A673 (cell line): Measurements from ENCODE around the gene NOS1AP. TPM values are rescaled to one million over a fixed set of nuclear protein-coding genes. Genes with fewer than 3 reads are reported as not detected.

Experiments used
- BruUV-seq: library from RNA; stranded (reverse); fragments of 400-500 nt; replicated peaks from 2 replicates; lab custom pipeline; 2021; lab: Mats Ljungman, UMichigan
- CTCF ChIA-PET: fragments of 300-600 bp; sonication (Branson Sonifier 250); formaldehyde crosslinking; loops from one replicate; lab custom pipeline; 2022; ENCODE audit warnings: antibody characterized with exemption; lab: Charles Lee
- POLR2A ChIA-PET: fragments of 300-600 bp; sonication (Branson Sonifier 250); formaldehyde crosslinking; loops from one replicate; lab custom pipeline; 2022; ENCODE audit warnings: antibody characterized with exemption; ENCODE audit not compliant: low non-redundant PET; lab: Charles Lee
- DNase-seq: peaks from one replicate; pipeline ENCODE4 v3.0.0-alpha.2; 2015; ENCODE audit warnings: low spot score
- H3K27ac ChIP-seq: fragments of 200-600 bp; sonication (generic); 2 replicates; pipeline ENCODE4 v1.5.1; 2016; ENCODE audit warnings: mixed run types, low read depth, mild to moderate bottlenecking, mixed read lengths, antibody characterized with exemption, low read length; ENCODE audit not compliant: poor library complexity, severe bottlenecking
- H3K27me3 ChIP-seq: fragments of 200-600 bp; sonication (generic); replicated peaks from 2 replicates; pipeline ENCODE4 v1.6.1; 2017; ENCODE audit warnings: mixed run types, low read depth, mild to moderate bottlenecking, mixed read lengths, antibody characterized with exemption, low read length; ENCODE audit not compliant: insufficient read depth, poor library complexity
- H3K36me3 ChIP-seq: fragments of 200-600 bp; sonication (generic); 2 replicates; pipeline ENCODE4 v1.6.1; 2016; ENCODE audit warnings: mixed run types, mild to moderate bottlenecking, mixed read lengths, antibody characterized with exemption, low read length; ENCODE audit not compliant: insufficient read depth, poor library complexity, severe bottlenecking
- H3K4me1 ChIP-seq: fragments of 200-600 bp; sonication (generic); 2 replicates; pipeline ENCODE4 v1.6.1; 2017; ENCODE audit warnings: mixed run types, mild to moderate bottlenecking, mixed read lengths, antibody characterized with exemption, low read length; ENCODE audit not compliant: insufficient read depth, poor library complexity, severe bottlenecking
- H3K4me3 ChIP-seq: fragments of 200-600 bp; sonication (generic); 2 replicates; pipeline ENCODE4 v1.5.1; 2016; ENCODE audit warnings: low read depth, mixed run types, mild to moderate bottlenecking, mixed read lengths, low read length; ENCODE audit not compliant: poor library complexity, severe bottlenecking
- H3K9me3 ChIP-seq: fragments of 200-600 bp; sonication (generic); 2 replicates; pipeline ENCODE4 v1.6.1; 2016; ENCODE audit warnings: mixed run types, low read depth, mild to moderate bottlenecking, mixed read lengths, antibody characterized with exemption, low read length; ENCODE audit not compliant: poor library complexity, severe bottlenecking
- EZH2 ChIP-seq: fragments of 200-600 bp; sonication (generic); IDR thresholded peaks from 2 replicates; pipeline ENCODE4 v1.6.1; 2017; ENCODE audit warnings: borderline replicate concordance, low read depth, mild to moderate bottlenecking, mixed read lengths, antibody characterized with exemption, low read length; ENCODE audit not compliant: poor library complexity, severe bottlenecking
- intact Hi-C: fragments of 100-400 bp; cut with micrococcal nuclease; formaldehyde crosslinking; loops from one replicate; pipeline ENCODE4 v1.10.0; 2022; ENCODE audit not compliant: unreplicated experiment
- total RNA-seq: library from RNA; stranded (reverse); gene quantifications from 2 replicates; pipeline ENCODE4 v1.2.3, GENCODE V29; 2021
- TF ChIP-seq, protein P1 (sequence below): fragments of 300-800, 200-600 bp; sonication (generic); conservative IDR thresholded peaks from 2 replicates; pipeline ENCODE4 v1.5.1; 2017; ENCODE audit warnings: low read depth, mild to moderate bottlenecking, antibody characterized with exemption, low read length, moderate library complexity, mixed read lengths

NOS1AP gene
- total RNA-seq, 1 experiment from 2014 or later: 28.0 TPM

- ChIA-PET CTCF (no interaction called here), POLR2A (no interaction called here)
- intact Hi-C loops: no loop called here
- no peaks in the 10 kb centered on the region for H3K27me3 ChIP-seq
- H3K4me3 ChIP-seq: no peak overlapping the region
- H3K9me3 ChIP-seq: no peaks in the 10 kb centered on the region
- no peaks in the 10 kb centered on the region for H3K36me3 ChIP-seq
- no peak for DNase-seq
- TF ChIP-seq, protein P1, sequence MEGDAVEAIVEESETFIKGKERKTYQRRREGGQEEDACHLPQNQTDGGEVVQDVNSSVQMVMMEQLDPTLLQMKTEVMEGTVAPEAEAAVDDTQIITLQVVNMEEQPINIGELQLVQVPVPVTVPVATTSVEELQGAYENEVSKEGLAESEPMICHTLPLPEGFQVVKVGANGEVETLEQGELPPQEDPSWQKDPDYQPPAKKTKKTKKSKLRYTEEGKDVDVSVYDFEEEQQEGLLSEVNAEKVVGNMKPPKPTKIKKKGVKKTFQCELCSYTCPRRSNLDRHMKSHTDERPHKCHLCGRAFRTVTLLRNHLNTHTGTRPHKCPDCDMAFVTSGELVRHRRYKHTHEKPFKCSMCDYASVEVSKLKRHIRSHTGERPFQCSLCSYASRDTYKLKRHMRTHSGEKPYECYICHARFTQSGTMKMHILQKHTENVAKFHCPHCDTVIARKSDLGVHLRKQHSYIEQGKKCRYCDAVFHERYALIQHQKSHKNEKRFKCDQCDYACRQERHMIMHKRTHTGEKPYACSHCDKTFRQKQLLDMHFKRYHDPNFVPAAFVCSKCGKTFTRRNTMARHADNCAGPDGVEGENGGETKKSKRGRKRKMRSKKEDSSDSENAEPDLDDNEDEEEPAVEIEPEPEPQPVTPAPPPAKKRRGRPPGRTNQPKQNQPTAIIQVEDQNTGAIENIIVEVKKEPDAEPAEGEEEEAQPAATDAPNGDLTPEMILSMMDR: no peak
- no peak for TF ChIP-seq EZH2
- no peak overlapping the region for H3K27ac ChIP-seq
- no TSS peak for BruUV-seq
- peaks cover 32% of the 10 kb centered on the region for H3K4me1 ChIP-seq
These were observed 24.8 kb downstream of the NOS1AP start for GRCh38 chr1:162094271-162094670.

DNA sequence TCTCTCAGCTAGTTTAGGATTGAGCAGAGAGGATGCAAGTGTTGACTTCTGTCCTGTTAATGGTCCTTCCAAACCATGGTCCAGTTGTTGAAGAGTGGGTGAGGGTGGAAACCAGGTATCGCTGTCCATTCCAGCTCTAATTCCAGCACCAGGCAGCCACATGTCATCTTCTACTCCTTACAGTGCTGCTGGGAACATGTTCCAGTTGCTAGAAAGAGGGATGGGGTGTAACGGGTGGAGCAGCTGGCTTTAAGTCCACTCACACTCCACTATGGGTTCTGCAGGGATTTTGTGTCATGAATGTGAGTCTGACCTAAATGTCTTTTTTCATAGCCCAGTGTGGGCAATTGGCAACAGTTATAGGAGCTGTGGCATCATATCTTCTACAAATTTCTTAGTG is 25.2 kb downstream of the NOS1AP start:
- intact Hi-C loops: no loop called here
- Histone ChIP-seq H3K27ac (no peak overlapping the region), H3K9me3 (no peaks in the 10 kb centered on the region), H3K27me3 (no peaks in the 10 kb centered on the region), H3K4me3 (no peak overlapping the region), H3K36me3 (no peaks in the 10 kb centered on the region), H3K4me1 (peaks cover 32% of the 10 kb centered on the region)
- no peak for DNase-seq
- no TSS peak for BruUV-seq
- POLR2A ChIA-PET: no interaction called here
- TF ChIP-seq, protein P1: no peak
- TF ChIP-seq EZH2: no peak
- CTCF ChIA-PET: no interaction called here

DNA sequence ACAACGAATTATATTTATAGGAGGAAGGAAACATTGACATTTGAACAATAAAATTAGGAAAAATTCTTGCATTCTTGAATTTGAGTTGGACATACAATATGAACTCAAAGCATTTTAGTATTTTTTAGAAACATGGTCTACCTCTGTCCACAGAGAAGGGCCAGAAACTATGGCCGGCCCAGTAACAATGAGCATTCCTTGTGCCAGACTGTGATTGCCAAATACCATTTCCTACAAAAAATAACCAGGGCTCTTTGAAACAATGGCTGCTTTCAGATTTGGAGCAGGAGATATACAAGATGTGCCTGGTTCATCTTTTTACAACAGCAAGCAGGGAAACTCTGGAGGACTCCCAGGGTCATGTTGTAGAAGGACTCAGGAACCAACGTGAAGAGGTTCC is 38.4 kb downstream of the NOS1AP start:
- ChIA-PET CTCF (no interaction called here), POLR2A (no interaction called here)
- no peak overlapping the region for H3K4me3 ChIP-seq
- no peak for DNase-seq
- no peaks in the 10 kb centered on the region for H3K36me3 ChIP-seq
- H3K27ac ChIP-seq: no peak overlapping the region
- peaks cover 19% of the 10 kb centered on the region for H3K9me3 ChIP-seq
- peaks cover 11% of the 10 kb centered on the region for H3K4me1 ChIP-seq
- intact Hi-C loops: no loop called here
- TF ChIP-seq, protein P1: no peak
- TF ChIP-seq EZH2: no peak
- no peaks in the 10 kb centered on the region for H3K27me3 ChIP-seq
- BruUV-seq: no TSS peak
